Transverse colon (tissue), 4 donors: ENCODE measurements around the gene CCNT2.

Source experiments
- CTCF ChIP-seq, 5 experiments: fragments of 200-600 bp in 3 of 5; fragments of 450-650 bp in 2 of 5; sonication (generic) in 3 of 5; IDR thresholded peaks; 1 replicate in 2 of 5; 2 replicates in 3 of 5; pipeline ENCODE4 v1.5.1; 2016 to 2017; ENCODE audit warnings: antibody characterized with exemption in 5 of 5, inconsistent platforms in 3 of 5, mild to moderate bottlenecking in 2 of 5, moderate library complexity in 1 of 5
- EP300 ChIP-seq: sonication (generic); formaldehyde crosslinking; IDR thresholded peaks from one replicate; pipeline ENCODE4 v1.6.1; 2017; ENCODE audit warnings: antibody characterized with exemption, low read depth
- POLR2A ChIP-seq: fragments of 450-650 bp; IDR thresholded peaks from one replicate; pipeline ENCODE4 v1.6.1; 2016; ENCODE audit warnings: antibody characterized with exemption, mild to moderate bottlenecking, moderate library complexity
- POLR2AphosphoS5 ChIP-seq, 3 donors: sonication (generic); formaldehyde crosslinking; IDR thresholded peaks; one replicate each; pipeline ENCODE4 v1.6.1; 2016; ENCODE audit warnings: antibody characterized with exemption in 3 of 3

DNA sequence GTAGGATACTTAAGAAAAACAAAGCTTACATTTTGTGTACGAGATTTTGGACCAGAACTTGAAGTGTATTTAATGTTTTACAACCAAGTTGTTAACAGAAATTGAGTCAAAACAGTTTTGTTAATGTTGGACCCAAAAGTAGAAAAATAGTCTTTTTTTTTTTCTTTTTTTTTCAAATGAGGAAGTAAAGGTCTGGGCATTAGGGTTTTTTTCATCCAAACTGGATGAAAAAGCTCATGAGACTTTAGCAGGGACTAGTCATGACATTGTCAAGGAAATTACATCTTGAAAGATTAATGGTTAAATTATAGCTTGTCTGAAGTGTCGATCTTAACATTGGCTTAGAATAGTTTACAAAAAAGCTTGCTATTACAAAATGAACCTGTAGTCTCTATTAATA lies 32.3 kb downstream of the CCNT2 start:
- TF ChIP-seq CTCF (IDR thresholded peaks at IDR 0.05) (no peak), POLR2AphosphoS5 (IDR thresholded peaks at IDR 0.05) (no peak), POLR2A (no peak), EP300 (no peak)
